Brain microvascular endothelial cell (primary cell): ENCODE measurements around the gene IFNA21.

Experiments
- DNase-seq: peaks from one replicate; pipeline ENCODE4 v3.0.0-alpha.2; 2020
- H3K27ac ChIP-seq: fragments of 250-450 bp; sonication (Bioruptor Pico); 2 replicates; pipeline ENCODE4 v1.5.1; 2020; ENCODE audit warnings: mild to moderate bottlenecking, moderate library complexity
- H3K27me3 ChIP-seq: fragments of 250-450 bp; sonication (Bioruptor Pico); replicated peaks from 2 replicates; pipeline ENCODE4 v1.5.1; 2020; ENCODE audit warnings: mild to moderate bottlenecking
- H3K36me3 ChIP-seq: fragments of 250-450 bp; sonication (Bioruptor Pico); replicated peaks from 2 replicates; pipeline ENCODE4 v1.5.1; 2020; ENCODE audit warnings: mild to moderate bottlenecking
- H3K4me3 ChIP-seq: 2 replicates; pipeline ENCODE4 v1.5.1; 2011; ENCODE audit warnings: low read depth, mild to moderate bottlenecking, control low read depth, low read length, moderate library complexity
- in situ Hi-C: cut with HindIII; loops from 2 replicates; pipeline ENCODE4 v1.10.0; 2017; ENCODE audit warnings: low sequenced_read_pairs, low pct_ligation_motif_present
- TF ChIP-seq, protein P1 (sequence below): IDR thresholded peaks from 2 replicates; pipeline ENCODE4 v1.5.1; 2011; ENCODE audit warnings: low read depth, mild to moderate bottlenecking, moderate library complexity, low read length, control low read depth, inconsistent platforms; ENCODE audit errors: missing control alignments

Gene IFNA21

DNA sequence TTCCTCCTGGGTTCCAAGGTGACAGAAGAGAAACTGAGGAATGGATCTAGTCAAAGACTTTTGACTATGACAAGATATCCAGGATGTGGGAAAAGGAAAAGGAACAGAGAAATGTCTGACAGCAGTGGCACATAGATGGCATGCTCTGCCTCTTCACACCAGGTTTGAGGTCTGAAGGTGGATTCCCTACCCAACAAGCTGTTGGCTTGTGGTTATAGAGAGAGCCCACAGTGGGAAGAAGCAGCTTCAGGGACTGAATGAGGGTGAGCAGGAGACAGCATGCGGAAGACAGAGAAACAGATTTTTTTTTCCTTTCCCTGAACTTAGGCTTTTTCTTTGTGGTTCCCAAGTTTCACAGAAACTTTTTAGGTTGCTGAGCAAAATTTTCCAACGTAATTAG, 45.4 kb downstream of the IFNA21 start:
- H3K27ac ChIP-seq, result no peak overlapping the region

DNA sequence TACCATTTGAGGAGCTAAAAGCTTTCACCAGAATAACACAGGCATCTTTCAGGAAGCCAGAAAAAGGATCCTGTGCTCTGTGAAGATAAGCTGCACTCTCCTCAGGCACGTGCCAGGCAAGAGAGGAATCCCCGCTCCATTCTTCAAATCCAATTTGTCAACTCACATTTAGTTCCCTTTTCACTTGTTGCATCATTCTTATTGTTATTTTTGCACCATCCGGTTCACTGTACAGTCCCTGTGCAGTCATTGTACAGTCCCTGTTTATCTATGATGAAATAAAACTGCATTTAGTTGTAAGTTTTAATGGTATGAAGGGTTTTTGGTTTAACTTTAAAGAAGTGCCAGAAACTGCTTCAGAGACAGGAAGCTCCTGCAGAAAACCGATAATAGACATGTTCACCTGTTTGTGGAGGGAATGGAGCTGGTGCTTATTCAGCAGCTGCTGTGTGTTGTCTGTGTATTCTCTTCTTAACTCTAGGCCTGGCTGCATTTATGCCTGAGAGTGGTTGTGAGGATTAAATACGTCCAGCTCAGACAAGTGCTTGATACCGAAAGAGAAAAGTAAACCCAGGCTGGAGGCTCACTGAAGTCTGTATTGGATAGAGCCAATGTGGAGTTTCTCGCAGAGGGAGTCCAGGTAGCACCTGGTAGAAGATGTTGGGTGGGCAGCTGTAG, 47.2 kb downstream of the IFNA21 start:
- H3K36me3 ChIP-seq, result no peaks in the 10 kb centered on the region
- no peak overlapping the region for H3K4me3 ChIP-seq
- TF ChIP-seq, protein P1, sequence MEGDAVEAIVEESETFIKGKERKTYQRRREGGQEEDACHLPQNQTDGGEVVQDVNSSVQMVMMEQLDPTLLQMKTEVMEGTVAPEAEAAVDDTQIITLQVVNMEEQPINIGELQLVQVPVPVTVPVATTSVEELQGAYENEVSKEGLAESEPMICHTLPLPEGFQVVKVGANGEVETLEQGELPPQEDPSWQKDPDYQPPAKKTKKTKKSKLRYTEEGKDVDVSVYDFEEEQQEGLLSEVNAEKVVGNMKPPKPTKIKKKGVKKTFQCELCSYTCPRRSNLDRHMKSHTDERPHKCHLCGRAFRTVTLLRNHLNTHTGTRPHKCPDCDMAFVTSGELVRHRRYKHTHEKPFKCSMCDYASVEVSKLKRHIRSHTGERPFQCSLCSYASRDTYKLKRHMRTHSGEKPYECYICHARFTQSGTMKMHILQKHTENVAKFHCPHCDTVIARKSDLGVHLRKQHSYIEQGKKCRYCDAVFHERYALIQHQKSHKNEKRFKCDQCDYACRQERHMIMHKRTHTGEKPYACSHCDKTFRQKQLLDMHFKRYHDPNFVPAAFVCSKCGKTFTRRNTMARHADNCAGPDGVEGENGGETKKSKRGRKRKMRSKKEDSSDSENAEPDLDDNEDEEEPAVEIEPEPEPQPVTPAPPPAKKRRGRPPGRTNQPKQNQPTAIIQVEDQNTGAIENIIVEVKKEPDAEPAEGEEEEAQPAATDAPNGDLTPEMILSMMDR, result no peak
- no peak for DNase-seq
- no peaks in the 10 kb centered on the region for H3K27me3 ChIP-seq
- no peak overlapping the region for H3K27ac ChIP-seq
- in situ Hi-C loops, result no loop called here

More for the DNA sequence above, 45.4 kb downstream of the IFNA21 start:
- in situ Hi-C loops, result no loop called here
- H3K4me3 ChIP-seq, result no peak overlapping the region
- H3K27me3 ChIP-seq, result no peaks in the 10 kb centered on the region
- DNase-seq, result no peak
- TF ChIP-seq, protein P1, result no peak
- H3K36me3 ChIP-seq, result no peaks in the 10 kb centered on the region
